Dermis blood vessel endothelial cell (primary cell): ENCODE results near the gene DLK2. TPM values are rescaled to one million over a fixed set of nuclear protein-coding genes. Genes with fewer than 3 reads are reported as not detected.
"Not testable (repeated sequence)": the region's sequence is repeated elsewhere in the genome, so short reads cannot be mapped to it uniquely, and the experiment has no call there.

Experiments used
- DNase-seq: peaks from one replicate; pipeline ENCODE4 v3.0.0; 2010
- total RNA-seq: library from RNA; depleted of rRNA; stranded (reverse); fragments of >200 nt; gene quantifications from 2 replicates; pipeline ENCODE4 v1.2.3, GENCODE V29; 2014

Gene DLK2, protein sequence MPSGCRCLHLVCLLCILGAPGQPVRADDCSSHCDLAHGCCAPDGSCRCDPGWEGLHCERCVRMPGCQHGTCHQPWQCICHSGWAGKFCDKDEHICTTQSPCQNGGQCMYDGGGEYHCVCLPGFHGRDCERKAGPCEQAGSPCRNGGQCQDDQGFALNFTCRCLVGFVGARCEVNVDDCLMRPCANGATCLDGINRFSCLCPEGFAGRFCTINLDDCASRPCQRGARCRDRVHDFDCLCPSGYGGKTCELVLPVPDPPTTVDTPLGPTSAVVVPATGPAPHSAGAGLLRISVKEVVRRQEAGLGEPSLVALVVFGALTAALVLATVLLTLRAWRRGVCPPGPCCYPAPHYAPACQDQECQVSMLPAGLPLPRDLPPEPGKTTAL
- 0.60 and 0.68 TPM in 2 replicates for total RNA-seq

DNA sequence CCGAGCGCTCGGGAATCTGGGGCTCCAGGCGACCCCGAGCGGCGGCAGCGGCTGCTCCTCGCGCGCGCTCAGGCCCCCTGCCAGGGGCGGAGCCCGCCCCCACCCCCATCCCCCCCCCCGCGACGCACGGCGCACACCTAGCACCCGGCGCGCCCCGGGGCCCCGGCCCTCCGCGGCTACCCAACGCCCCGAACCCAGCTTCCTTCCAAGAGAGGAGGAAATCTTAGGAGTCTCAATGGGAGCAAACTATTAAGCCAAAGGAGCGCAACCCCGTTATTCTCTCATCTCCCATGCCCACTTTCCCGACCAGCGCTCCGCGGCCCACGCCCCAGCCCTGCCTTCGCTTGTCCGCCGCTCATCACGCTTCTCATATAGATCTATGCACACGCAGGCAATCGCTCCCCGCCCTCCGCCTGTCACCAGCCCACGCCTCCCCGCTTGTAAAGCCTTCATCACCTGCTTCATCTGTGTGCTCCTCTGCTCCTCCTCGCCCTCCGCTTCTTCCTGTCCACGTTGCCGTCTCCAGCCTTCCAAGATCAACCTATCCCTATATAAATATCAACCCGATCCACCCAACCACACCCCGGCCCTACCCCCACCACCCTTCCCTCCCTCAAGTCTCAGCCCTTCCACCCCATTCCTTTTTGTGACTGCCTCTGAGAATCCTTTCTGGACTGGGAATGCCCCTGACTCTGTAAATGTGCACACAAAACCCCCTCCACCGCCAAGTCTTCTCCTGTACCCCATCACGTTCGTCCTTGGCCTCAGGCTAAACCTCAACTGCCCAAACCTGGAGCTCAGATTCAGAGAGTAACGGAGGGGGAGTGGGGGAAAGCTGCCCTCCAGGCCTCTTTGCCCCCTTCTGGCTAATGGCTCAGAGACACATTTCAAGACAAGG lies at the start of gene DLK2:
Gene DLK2 (minus strand): TSS at position 18 of the 898 bp plus-strand sequence. CDS start 723 bp downstream, outside the sequence.
- DNase-seq = peak; percentile 24

DNA sequence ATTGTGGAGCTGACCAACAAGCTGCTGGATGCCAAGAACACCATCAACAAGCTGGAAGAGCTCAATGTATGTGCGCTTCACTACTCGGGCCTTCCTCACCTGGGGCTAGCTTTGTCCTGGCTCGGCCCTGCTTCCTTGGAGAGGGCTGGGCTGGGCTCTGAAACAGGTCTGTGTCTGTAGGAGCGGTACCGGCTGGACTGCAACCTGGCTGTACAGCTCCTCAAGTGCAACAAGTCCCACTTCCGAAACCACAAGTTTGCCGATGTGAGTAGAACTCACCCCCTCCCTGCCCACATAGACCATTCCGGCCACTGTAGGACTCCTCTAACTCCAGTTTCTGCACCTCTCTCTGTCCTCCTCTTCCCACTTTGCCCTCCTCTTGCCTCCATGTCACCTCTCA lies 48.1 kb upstream of the DLK2 start:
- DNase-seq = no peak

DNA sequence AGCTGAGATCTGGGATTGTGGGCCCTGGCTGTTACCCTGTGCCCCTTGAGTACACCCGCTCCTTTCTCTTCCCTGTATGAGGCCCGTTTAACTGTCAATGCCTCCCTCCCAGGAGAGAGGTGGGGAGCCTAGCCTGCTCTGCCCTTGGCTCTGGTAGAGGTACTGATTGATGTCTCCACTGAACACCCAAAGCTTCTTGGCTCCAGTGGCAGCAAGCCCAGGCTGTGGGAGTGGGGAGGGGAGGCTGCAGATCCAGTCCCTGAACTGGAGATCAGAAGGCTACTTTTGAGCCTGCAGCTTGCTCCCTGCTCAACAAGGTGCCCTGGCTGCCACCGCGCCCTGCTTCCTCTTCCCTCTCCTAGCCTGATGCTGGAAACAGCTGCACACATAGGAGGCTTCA lies 47.3 kb upstream of the DLK2 start:
- DNase-seq = no peak

DNA sequence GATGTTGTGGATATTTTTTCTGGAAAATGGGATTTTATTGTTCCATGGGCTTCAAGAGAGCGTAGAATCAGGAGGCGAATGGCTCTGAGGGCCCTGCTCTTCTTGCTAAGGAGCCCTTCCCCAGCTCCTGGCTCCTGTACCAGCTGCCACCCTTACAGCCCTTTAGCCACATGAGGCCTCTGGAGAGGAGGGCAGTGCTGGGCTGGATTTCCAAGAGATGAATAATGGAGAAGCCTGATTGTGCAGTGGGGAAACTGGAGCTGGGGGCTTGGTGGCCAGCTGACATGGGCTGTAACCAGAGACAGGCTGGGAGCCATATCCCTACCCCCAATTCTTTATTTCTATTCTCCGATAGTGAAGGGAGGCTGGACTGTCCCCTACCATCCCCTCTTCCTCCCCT lies 45.6 kb upstream of the DLK2 start:
- DNase-seq = no peak

DNA sequence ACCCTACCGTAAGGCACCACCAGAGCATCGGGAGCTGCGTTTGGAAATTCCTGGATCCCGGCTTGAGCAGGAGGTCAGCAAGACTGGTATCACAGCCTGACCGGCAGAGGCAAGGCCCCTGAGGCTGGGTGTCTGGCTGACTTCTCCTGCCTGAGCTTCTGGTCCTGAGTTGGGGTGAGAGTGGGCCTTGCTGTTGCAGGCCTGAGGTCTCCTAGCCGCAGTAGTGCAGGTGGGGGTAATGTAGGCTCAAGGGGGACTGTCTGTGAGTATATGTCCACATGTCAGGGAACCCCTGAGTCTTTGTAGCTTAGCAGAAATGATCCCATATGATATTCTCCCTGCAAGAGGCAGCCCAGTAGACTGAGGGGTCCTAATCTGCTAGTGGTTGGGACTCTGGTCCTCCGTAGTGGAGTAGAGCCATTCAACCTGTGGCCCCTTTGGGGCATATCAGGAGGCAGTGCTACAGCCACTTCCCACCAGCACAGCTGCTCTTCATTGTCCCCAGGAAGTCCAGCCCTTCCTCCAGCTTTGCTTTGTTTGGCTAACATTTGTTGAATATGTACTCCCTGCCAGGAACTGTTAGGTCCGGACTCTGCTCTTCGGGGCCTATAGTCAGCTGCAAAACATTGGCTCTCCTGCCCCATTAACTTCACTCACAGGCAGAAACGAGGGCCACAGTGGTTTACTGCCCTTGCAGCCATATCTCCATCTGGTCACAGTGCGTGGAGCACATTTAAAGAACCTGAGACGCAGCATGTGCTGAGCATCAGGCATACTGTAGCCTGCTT lies 43.9 kb upstream of the DLK2 start:
- peak; percentile 81 for DNase-seq

DNA sequence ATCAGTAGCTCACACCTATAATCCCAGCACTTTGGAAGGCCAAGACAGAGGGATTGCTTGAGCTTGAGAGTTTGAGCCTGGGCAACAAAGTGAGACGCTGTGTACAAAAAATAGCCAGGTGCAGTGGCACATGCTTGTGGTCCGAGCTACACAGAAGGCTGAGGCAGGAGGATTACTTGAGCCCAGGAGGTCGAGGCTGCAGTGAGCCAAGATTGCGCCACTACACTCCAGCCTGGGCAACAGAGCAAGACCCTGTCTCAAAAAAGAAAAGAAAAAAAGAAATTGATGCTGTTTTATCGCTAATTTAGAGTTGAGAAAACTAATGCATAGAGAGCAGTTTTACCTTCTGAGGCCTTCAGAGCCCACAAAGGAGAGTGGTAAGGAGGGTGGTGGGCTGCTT lies 42.9 kb upstream of the DLK2 start:
- not testable (repeated sequence) for DNase-seq

DNA sequence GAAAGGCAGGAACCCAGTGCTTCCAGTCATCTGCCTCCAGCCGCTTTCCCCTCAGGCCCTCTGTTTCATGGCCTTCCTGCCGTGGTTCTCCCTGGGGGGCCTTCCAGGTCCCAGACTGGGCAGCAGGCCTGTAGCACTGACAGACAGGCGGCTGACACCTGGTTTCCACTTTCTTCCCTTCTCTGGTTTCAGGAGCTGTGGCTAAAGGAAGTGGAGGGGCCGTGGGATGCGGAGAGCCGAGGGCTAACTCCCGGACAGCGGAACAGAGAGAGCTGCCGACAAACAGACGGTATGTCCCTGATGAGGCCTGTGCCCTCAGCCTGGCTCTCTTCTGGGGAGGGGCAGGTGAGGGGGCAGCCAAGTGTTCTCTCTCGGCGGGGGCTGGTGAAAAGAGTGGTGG lies 42.3 kb upstream of the DLK2 start:
- no peak for DNase-seq

DNA sequence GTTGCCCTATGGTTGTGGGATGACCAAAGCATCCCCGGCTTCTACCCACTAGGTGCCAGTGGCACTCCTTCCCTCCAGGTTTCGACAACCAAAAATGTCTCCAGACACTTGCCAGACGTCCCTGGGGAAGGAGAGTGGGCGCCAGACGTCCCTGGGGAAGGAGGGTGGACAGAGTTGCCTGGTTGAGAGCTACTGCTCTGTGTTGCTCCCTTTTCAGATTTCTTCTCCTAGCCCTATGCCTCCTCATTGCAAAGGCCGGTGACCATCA lies 41.7 kb upstream of the DLK2 start:
- no peak for DNase-seq

DNA sequence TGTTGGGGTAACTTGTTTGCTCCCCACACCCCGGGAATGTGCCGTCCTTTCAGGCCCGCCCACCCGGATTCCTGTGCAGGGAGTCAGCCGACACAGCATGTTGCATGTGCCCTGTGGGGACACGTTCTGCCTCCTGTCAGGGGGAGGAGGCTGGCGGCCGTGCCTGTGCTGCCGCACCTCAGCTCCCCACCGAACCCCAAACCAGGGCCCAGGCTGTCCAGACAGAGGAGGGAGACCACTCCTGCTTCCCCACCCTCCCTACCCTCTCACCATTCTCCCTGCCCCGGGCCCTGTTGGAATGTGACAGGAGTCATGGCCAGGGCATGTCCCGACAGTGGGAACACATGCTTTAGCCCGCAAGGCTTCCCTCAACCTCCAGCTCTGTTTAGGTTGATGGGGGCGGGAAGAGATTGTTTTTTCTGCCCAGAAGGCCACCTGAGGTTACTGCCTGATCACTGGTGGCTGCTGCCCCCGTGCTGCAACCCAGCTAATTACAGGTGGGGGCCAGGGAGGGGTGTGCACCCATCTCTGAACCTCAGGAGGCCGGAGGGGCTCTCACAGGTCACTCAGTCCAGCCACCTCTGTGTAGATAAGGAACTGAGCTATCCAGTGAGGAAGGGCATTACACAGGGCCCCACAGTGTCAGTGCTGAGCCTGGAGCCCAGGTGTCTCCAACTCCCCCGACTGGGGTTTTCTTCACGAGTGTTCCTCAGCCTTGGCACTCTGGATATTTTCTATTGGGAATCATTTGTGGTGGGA lies 41.2 kb upstream of the DLK2 start:
- peak; percentile 65 for DNase-seq

DNA sequence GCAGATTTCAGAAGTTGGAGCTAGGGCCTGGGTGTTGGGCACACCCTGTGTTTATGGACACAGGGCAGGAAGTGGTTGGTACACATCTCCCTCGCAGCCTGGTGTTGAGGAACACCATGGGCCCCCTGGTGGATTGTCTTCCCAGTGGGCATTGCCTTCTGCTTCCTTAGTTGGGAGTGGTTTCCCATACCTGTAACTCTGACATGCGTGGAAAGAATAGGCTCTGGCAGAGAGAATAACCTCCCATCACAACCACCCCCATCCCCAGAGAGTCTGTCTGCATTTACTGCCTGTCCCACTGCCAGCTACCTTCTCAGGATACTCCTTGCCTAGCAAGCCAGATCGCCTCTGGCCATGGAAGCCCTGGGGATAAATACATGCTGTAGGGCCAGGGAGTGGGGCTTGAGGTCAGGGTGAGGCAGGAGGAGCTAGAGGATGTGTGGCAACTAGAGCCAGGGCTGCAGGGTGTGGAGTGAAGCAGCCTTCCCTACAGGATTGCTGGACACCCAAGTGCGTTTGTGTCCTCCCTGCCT lies 40.1 kb upstream of the DLK2 start:
- peak; percentile 19 for DNase-seq

DNA sequence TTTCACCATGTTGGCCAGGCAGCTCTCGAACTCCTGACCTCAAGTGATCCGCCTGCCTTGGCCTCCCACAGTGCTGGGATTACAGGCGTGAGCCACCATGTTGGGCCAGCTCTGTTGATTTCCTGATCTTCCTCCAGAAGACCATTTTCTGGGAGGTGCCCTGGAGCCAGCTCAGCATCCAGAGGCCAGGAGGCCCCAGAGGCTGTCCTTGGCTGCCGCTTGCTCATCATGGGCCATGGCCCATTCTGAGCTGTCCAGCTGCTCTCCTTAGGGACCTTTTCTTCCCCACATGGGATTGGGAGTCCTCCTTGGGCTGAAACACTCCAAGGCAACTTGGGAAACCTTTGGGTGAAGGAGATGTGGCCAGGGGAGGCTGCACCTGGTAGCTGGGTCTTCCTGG lies 39.4 kb upstream of the DLK2 start:
- DNase-seq = no peak

DNA sequence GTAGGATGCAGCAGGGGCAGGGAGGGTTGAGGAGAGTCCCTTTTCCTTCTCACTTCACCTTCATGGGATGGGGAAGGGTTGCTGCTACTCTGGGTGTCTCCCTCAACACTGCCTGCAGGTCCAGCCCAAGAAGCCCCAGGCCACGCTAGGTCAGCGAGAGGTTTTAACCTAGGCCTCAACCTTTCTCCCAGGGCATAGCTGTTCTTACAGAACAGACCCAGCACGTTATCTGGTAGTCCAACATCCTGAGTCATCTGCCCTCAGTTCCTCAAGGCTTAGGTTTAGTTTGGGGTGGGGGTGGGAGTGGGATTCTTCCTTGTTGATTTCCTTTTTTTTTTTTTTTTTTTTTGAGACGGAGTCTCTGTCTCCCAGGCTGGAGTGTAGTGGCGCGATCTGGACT lies 39.0 kb upstream of the DLK2 start:
- DNase-seq = no peak

DNA sequence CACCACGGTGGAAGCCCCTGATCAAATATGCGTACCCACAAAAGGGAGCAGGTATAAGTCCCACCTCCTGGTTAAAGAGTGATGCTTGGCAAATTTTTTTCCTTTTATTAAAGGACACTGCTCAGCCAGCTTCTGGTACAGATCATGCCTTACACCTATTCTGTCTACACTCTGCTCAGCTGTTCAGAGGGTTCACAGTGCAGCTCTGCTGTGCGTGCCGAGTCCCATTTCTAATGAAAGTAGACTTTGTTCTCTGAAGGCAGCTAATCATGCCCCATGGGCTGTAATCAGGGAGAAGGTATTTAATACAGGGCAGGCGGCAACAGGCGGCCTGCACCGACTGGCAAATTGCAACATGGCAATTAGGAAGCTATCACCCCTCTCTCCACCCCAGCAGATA lies 38.5 kb upstream of the DLK2 start:
- DNase-seq = no peak

DNA sequence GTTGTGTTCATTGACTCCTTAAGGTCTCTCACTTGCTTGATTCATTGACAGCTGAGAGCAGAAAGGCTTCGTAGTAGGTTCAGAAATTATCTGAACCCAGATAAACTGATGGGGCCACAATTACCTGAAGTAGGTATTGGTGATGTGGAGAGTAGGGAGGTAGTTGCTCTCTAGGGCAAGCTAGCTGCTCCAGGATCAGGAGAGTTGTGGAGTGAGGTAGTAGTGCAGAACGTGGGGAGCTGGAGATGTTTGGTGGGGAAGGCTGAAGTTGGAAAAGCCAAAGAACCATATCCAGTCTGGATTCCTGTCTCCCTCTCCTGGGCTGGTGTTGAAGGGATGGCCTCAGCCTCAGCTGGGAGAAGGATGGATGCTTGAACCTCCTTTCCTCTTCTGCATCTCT lies 37.9 kb upstream of the DLK2 start:
- no peak for DNase-seq

DNA sequence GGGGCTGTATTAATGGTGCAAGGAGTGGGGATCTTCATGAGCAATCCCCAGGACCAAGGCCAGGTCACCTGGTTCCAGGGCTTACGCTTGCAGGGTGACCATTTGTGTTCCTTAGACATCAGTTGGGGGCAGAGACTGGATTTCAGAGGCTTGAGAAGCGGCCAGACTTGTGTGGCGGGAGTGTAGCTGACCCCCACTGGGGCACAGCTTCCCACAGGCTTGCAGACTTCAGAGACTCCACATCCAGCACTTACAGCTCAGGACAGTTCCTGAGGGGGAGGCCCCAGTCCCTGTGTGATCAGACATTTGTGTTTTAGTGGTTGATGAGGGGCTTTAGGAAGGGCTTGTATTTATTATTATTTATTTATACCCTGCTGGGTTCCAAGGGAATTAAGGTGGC lies 37.3 kb upstream of the DLK2 start:
- no peak for DNase-seq

DNA sequence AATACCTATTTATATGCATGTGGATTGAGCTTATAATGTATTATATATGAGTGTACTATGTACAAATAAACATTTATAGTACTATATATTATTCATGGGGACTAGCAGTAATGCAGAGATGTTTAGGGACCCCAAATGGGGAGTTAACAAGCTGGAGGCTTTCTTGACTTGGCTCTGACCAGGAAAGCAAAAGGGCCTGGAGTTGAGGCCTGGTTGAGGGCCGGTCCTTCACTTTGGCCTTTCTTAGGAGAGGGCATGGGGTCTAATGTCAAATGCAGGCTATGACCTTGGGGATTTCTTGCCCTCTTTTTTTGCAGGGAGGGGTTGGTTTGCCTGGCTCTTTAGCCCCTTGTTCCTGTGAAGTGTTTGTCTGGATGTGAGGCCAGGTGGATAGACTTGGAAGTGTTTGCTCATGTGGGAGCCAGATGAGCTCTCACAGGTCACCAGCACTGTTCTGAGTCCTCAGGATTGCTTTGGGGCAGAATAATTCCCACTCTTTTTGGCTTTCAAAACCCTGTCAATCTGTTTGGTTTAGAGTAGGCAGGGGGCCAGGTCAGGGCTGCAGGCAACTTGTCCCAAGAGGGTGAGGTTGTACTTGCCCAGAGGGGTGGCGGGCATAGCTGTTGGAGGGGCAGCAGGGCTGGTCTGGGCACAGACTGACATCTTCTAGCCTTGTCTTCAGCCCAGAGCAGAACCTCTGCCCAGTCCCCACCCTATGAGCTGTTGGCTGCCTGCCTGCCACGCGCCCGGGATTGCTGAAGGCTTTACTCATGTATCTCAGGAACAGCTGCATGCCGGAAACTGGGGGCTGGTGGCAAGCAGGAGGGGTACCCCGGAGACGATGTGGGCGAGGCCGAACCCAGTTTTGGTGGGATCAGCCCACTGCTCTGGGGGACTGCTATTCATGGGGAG lies 36.7 kb upstream of the DLK2 start:
- peak; percentile 58 for DNase-seq

DNA sequence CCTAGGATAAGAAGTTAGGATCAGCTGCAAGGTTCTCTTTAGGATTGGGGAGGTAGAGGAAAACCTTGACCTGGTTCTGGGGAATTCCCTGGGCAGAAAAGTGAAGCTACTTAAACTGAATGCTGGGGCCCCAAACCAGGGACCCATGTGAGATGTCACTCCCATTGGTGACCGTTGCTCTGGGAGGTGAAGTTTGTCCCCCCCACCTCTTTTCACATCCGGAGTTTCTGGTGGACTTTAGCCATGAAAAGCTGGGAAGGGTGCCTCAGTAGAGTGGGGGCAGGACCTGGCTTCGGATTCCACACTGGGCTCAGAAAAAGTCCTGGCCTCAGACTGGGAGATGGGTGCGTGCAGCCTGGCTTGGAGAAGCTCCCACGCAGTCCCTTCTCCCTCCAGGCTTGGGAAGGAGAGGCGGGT lies 35.2 kb upstream of the DLK2 start:
- no peak for DNase-seq

DNA sequence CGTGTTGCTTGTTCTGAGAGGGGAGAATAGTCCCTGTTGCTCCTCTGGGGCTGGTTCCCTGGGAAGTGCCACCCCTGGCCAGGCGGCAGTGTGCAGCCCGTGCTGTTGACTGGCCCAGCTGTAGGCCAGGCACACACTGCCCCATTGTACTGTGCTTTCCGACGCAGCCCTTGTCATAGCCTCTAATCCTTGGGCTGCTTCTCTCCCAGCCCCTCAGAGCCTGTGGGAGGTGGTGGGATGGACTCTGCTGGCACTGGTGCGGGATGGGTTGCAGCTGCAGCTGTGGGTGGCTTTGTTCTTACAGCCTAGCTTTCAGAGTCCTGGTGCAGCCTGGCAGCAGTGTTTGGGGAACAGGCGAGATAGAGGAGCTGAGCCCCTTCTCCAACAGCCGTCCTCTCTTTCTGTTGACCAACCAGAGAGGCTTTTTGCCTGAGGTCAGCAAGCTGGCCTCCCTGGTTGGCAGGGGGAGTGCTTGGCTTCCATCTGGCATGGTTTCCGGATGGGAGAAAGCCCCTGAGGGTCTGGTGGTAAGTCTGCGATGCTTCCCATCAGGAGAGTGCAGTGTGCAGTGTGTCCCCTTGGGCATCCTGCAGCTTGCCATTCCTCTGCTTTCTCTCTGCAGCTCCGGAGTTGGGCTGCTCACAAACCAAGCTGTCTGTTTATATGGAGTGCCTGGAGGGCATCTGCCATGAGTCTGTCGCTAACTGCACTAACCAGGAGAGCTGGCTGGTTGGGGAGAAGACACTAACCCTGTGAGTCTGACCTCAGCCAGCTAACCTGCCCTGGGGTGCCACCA lies 34.1 kb upstream of the DLK2 start:
- no peak for DNase-seq

DNA sequence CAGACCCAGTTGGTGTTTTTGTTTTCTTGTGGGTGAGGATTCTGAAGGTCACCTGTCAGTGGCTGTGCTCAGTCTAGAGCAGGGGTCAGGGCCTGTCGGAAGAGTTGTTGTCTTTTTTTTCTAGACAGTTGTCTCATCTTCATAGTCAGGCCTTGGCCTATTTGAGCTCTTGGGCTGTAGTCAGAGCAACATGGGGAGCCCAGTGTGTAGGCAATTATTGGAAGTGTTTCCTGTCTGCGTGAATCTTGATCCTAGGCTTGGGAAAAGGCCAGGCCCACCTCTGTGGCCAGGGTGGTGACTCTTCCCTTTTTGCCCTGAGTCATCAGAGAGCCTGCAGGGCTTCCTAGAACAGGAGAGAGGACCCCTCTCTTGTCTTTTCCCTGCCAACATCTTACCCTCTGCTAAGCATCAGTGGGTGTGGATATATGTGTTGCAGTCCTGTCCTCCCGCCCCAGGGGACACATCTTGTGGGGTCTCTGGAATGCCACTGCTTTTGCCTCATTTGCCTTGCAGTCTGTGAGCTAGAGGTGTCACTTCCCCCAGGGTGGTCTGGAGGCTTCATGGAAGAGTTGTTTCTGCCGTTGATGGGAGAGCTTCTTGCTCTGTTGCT lies 33.4 kb upstream of the DLK2 start:
- DNase-seq = no peak
